IPS DF 6.9 (cell line): ENCODE data around the gene PIK3AP1.
"Not testable (repeated sequence)": the region's sequence is repeated elsewhere in the genome, so short reads cannot be mapped to it uniquely, and the experiment has no call there.

Source experiments
- DNase-seq: peaks from one replicate; pipeline ENCODE4 v3.0.0-alpha.2; 2013; ENCODE audit warnings: low read depth, low spot score
- H3K27ac ChIP-seq: one replicate; pipeline ENCODE4 v1.5.1; 2013; ENCODE audit warnings: low read length, control low read depth
- H3K27me3 ChIP-seq: 2 replicates; pipeline ENCODE4 v1.6.1; 2013; ENCODE audit warnings: mild to moderate bottlenecking, low read length; ENCODE audit not compliant: control insufficient read depth, insufficient read depth
- H3K36me3 ChIP-seq: 2 replicates; pipeline ENCODE4 v1.6.1; 2013; ENCODE audit warnings: low read length; ENCODE audit not compliant: control insufficient read depth, insufficient read depth
- H3K4me1 ChIP-seq: 2 replicates; pipeline ENCODE4 v1.6.1; 2013; ENCODE audit warnings: low read length; ENCODE audit not compliant: control insufficient read depth, insufficient read depth
- H3K4me3 ChIP-seq: 2 replicates; pipeline ENCODE4 v1.5.1; 2013; ENCODE audit warnings: mild to moderate bottlenecking, low read length
- H3K9me3 ChIP-seq: 2 replicates; pipeline ENCODE4 v1.6.1; 2013; ENCODE audit warnings: low read length, inconsistent platforms; ENCODE audit not compliant: control insufficient read depth, insufficient read depth
- WGBS: extraction: QIAGEN DNeasy Blood & Tissue Kit; methylation state at CpG from one replicate; pipeline ENCODE4 v1.1.7; 2013; ENCODE audit warnings: mixed read lengths, missing lambda C conversion rate; ENCODE audit not compliant: insufficient read length, insufficient coverage; 5-methylcytosine and 5-hydroxymethylcytosine counted together

The PIK3AP1 gene

DNA sequence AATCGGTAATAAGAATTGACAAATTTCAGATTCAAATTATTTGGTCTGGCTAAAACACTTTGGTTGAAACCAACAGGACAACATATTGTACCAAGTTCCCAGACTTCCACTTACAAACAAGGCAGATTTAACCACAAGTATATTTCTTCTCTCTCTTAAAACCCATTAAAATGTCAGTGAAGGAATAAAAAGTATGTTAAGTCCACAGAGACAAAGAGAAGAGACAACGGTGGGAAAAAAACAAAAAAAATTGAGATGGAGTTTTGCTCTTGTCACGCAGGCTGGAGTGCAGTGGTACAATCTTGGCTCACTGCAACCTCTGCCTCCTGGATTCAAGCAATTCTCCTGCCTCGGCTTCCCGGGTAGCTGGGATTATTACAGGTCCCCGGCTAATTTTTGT lies 149.8 kb downstream of the PIK3AP1 start:
- Histone ChIP-seq H3K9me3 (no peaks in the 10 kb centered on the region), H3K4me3 (no peak overlapping the region), H3K27me3 (no peaks in the 10 kb centered on the region), H3K4me1 (peaks cover 3% of the 10 kb centered on the region; the same call in 1 of the 2 replicates), H3K27ac (no peak overlapping the region), H3K36me3 (no peaks in the 10 kb centered on the region)
- no CpG with 5 or more reads among the region's 6 CpGs for WGBS
- DNase-seq = no peak

DNA sequence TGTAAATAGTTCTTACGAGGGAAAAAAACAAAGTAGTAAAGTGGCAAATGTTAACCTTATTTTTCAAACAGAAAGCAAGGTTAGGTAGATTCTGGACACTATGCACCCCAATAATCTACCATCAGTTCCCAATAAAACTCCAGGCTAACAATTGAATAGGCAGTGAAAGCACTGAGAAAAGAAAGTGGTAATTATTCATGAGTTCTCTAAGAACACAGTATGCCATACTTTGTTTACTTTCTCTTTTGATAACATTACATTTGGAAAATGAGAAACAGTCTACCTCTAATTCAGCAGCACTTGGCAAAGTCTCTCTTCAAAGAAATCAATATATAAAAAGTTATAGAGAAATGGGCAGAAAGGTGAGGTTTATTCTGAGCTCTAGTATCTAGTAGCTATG lies 151.9 kb downstream of the PIK3AP1 start:
- no peaks in the 10 kb centered on the region for H3K27me3 ChIP-seq
- H3K4me1 ChIP-seq = peaks cover 3% of the 10 kb centered on the region; the same call in 1 of the 2 replicates
- no peaks in the 10 kb centered on the region for H3K9me3 ChIP-seq
- H3K27ac ChIP-seq = no peak overlapping the region
- DNase-seq = no peak
- no CpG with 5 or more reads among the region's 1 CpG for WGBS
- H3K36me3 ChIP-seq = no peaks in the 10 kb centered on the region
- H3K4me3 ChIP-seq = no peak overlapping the region

DNA sequence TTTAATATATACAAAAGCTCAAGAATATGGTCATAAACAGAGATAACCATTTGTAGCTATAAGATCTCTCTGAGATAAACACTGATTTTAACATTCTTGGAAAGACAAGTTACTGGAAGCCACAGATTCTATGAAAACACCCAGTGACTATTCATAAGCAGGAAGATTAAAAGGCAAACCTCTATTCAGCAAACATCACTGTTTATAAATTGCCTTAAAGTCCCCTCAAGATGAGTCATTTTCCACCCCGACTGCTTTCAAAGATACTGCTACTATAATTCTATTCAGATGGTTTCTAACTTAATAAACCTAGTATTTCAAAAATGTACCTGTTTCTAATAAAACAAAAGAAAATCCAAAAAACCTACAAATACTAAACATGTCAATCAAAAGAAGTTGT lies 154.5 kb downstream of the PIK3AP1 start:
- Histone ChIP-seq H3K4me1 (no peaks in the 10 kb centered on the region), H3K36me3 (no peaks in the 10 kb centered on the region), H3K4me3 (no peak overlapping the region), H3K27me3 (no peaks in the 10 kb centered on the region), H3K9me3 (no peaks in the 10 kb centered on the region), H3K27ac (no peak overlapping the region)
- DNase-seq = no peak
- no CpG with 5 or more reads among the region's 1 CpG for WGBS

DNA sequence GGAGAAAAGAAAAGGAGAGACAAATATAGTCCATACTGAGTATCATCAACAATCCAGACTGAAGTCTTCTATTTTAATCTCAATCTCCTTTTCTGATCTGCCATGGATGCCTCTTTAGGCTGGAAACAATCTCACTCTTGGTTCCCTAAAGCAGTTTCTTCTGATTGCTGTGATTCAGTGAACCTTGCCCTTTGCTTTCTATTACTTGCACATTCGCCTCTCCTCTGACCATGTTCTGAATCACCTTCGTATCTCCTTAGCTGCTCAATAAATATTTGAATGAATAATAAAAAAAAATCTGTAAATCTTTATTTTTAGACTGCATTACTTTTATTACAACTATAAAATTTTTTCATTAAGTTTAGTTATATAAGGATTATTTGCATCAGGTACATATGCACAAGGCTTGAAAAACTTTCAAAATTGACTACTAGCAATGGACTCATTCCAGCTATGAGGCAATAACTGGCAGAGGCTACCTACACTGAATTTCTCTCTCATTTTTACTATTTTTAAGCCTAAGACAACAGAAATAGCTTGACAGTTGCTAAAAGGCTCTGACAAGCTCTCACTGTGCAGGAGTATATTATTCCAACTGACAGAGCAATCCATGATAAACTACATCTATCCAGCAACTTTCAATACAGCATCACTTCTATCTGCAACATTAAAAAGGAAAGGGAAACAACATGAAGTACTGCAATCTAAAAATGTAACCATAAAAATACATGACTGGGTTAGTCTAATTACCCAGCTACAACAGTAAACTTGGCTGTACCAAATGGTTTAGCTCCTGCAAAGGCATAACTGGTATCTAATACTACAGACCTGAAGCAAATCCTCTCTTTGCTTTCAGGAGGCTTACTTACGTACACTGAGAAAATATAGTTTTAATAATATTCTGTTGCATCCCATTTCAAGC lies 159.1 kb downstream of the PIK3AP1 start:
- Histone ChIP-seq H3K27ac (no peak overlapping the region), H3K4me1 (no peaks in the 10 kb centered on the region), H3K27me3 (no peaks in the 10 kb centered on the region), H3K36me3 (peaks cover 4% of the 10 kb centered on the region; the same call in 1 of the 2 replicates), H3K9me3 (no peaks in the 10 kb centered on the region), H3K4me3 (no peak overlapping the region)
- WGBS = no CpG with 5 or more reads among the region's 3 CpGs
- no peak for DNase-seq

DNA sequence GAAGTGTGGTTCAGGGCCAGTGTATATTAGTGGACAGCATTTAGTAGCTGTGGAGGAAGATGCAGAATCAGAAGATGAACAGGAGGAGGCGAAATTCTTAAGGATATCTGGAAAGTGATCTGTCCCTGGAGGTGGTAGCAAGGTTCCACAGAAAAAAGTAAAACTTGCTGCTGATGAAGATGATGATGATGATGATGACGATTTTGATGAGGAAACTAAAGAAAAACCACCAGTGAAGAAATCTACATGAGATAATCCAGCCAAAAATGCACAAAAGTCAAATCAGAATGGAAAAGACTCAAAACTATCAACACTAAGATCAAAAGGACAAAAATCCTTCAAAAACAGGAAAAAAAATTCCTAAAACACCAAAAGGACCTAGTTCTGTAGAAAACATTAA lies 159.8 kb downstream of the PIK3AP1 start:
- Histone ChIP-seq H3K4me3 (no peak overlapping the region), H3K27ac (no peak overlapping the region), H3K27me3 (no peaks in the 10 kb centered on the region), H3K36me3 (peaks cover 4% of the 10 kb centered on the region; the same call in 1 of the 2 replicates), H3K4me1 (no peaks in the 10 kb centered on the region), H3K9me3 (no peaks in the 10 kb centered on the region)
- no peak for DNase-seq
- WGBS = no CpG with 5 or more reads among the region's 2 CpGs

DNA sequence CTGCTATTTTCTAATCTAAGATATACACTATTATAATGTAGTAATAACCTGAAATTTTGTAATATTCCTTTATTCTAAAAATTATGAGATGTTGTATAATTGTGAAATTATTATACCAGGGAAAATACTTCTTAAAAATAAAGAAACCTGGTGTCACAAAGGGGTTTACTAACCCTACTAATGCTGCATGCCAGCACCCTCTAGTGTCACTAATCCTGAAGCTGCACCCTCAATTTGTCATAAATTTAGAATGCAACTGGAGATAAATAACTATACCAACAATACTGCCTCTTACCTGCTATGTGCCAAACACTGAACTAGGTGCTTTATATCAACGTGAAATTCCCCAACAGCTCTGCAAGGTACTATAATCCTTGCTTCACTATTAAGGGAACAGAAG lies 164.3 kb downstream of the PIK3AP1 start:
- H3K27ac ChIP-seq = no peak overlapping the region
- no CpG with 5 or more reads among the region's 1 CpG for WGBS
- no peak overlapping the region for H3K4me3 ChIP-seq
- H3K4me1 ChIP-seq = no peaks in the 10 kb centered on the region
- no peaks in the 10 kb centered on the region for H3K9me3 ChIP-seq
- H3K27me3 ChIP-seq = no peaks in the 10 kb centered on the region
- no peak for DNase-seq
- H3K36me3 ChIP-seq = peaks cover 4% of the 10 kb centered on the region; the same call in 1 of the 2 replicates

DNA sequence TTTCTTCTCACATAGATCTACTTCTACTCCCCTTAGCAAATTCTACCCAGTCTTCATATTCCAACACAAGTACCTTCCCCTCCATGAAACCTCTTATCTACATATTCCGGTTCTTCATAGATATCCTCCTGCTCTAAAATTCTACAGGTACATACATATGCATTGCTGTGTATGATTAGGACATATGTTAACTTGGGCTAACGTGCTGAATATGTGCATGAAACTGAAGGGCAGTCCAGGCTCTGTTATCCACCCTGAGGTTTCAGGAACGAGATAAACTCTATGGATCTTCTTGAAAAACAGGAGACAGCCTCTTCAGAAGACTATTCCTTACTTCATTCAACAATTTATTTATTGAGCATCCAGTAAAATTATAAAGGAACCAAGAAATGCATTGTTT lies 165.0 kb downstream of the PIK3AP1 start:
- H3K36me3 ChIP-seq = peaks cover 4% of the 10 kb centered on the region; the same call in 1 of the 2 replicates
- no peak overlapping the region for H3K4me3 ChIP-seq
- no CpG with 5 or more reads among the region's 3 CpGs for WGBS
- H3K27ac ChIP-seq = no peak overlapping the region
- DNase-seq = no peak
- H3K27me3 ChIP-seq = no peaks in the 10 kb centered on the region
- no peaks in the 10 kb centered on the region for H3K9me3 ChIP-seq
- H3K4me1 ChIP-seq = no peaks in the 10 kb centered on the region

DNA sequence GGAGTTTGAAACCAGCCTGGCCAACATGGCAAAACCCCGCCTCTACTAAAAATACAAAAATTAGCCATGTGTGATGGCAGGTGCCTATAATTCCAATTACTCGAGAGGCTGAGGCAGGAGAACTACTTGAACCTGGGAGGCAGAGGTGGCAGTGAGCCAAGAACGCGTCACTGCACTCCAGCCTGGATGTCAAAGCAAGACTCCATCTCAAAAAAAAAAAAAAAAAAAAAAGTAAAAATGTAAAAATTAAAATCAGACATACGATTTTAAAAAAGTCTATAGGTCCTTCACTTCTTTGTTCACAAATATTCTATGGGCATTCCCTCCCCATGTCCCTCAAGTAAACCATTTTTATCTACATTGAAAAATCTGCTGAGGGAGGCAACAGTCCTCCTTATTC lies 171.7 kb downstream of the PIK3AP1 start:
- H3K4me1 ChIP-seq = no peaks in the 10 kb centered on the region
- H3K36me3 ChIP-seq = peaks cover 2% of the 10 kb centered on the region; the same call in 1 of the 2 replicates
- H3K27ac ChIP-seq = no peak overlapping the region
- DNase-seq = no peak
- H3K9me3 ChIP-seq = no peaks in the 10 kb centered on the region
- no peak overlapping the region for H3K4me3 ChIP-seq
- no peaks in the 10 kb centered on the region for H3K27me3 ChIP-seq
- WGBS = no CpG with 5 or more reads among the region's 5 CpGs

DNA sequence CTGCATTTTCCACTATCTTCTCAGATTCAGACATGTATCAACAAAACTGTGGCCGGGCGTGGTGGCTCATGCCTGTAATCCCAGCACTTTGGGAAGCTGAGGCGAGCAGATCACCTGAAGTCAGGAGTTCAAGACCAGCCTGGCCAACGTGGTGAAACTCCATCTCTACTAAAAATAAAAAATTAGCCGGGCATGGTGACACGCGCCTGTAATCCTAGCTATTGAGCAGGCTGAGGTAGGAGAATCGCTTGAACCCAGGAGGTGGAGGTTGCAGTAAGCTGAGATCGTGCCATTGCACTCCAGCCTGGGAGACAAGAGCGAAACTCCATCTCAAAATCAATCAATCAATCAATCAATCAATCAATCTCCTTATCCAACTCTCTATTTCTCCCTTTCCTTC lies 174.8 kb downstream of the PIK3AP1 start:
- H3K36me3 ChIP-seq, H3K27ac ChIP-seq, H3K4me3 ChIP-seq, DNase-seq, H3K9me3 ChIP-seq, H3K4me1 ChIP-seq, H3K27me3 ChIP-seq: not testable (repeated sequence)
- no CpG with 5 or more reads among the region's 10 CpGs for WGBS
